K562 (cell line): ENCODE measurements around the gene EPSTI1. TPM values are rescaled to one million over a fixed set of nuclear protein-coding genes. Genes with fewer than 3 reads are reported as not detected.

Experiments used
- ATAC-seq: fragments of 200-7000 bp; cut with Tn5 transposase; 3 replicates; pipeline ENCODE4 v1.9.1; 2020; ENCODE audit warnings: moderate library complexity
- BruUV-seq: library from RNA; stranded (reverse); fragments of 400-500 nt; replicated peaks from 2 replicates; lab custom pipeline; 2021; lab: Mats Ljungman, UMichigan
- CTCF ChIA-PET: fragments of 300-600 bp; formaldehyde crosslinking; extraction: SDS; loops from one replicate; lab custom pipeline; 2021; ENCODE audit warnings: low intra/inter-chr PET ratio; lab: Yijun Ruan, JAX
- POLR2A ChIA-PET: fragments of 300-600, 350-650 bp; sonication (Branson Sonifier 250); formaldehyde crosslinking; extraction: SDS; loops from one replicate; lab custom pipeline; 2021; ENCODE audit warnings: antibody characterized with exemption, inconsistent platforms; lab: Yijun Ruan, JAX
- DNase-seq, 4 experiments: peaks; one replicate each; pipeline versions ENCODE4 v3.0.0 to v3.0.0-alpha.2; 2011 to 2018; ENCODE audit warnings: low spot score in 3 of 4, mixed read lengths in 3 of 4; ENCODE audit errors: extremely low read depth in 1 of 4
- FAIRE-seq: peaks from 2 replicates; lab custom pipeline; 2011; peaks lifted over from hg19 to GRCh38; lab: Jason Lieb, UNC
- H2AFZ ChIP-seq: 2 replicates; pipeline ENCODE4 v1.6.0; 2011; ENCODE audit warnings: low read depth, low read length, control low read depth, inconsistent platforms
- H3K27ac ChIP-seq: fragments of 200-600 bp; 3 replicates; pipeline ENCODE4 v1.8.0; 2011; ENCODE audit warnings: low read depth, mild to moderate bottlenecking, control low read depth, inconsistent platforms, low read length, moderate library complexity, mixed read lengths; ENCODE audit errors: extremely low read depth
- H3K27me3 ChIP-seq, 2 experiments: fragments of 300-600 bp in 1 of 2; 2 replicates in 1 of 2; 3 replicates in 1 of 2; pipeline versions ENCODE4 v1.6.0 to v1.8.0; 2011; ENCODE audit warnings: inconsistent platforms in 2 of 2, low read length in 2 of 2, mild to moderate bottlenecking in 1 of 2, mixed read lengths in 1 of 2, moderate library complexity in 1 of 2; ENCODE audit not compliant: control insufficient read depth in 2 of 2, insufficient read depth in 2 of 2
- H3K36me3 ChIP-seq: fragments of 300-600 bp; 3 replicates; pipeline ENCODE4 v1.8.0; 2011; ENCODE audit warnings: mild to moderate bottlenecking, low read length, inconsistent platforms; ENCODE audit not compliant: control insufficient read depth, insufficient read depth
- H3K4me1 ChIP-seq, 2 experiments: fragments of 200-600 bp in 1 of 2; replicated peaks in 1 of 2; 2 replicates in 1 of 2; 3 replicates in 1 of 2; pipeline versions ENCODE4 v1.5.1 to v1.8.0; 2011; ENCODE audit warnings: inconsistent platforms in 2 of 2, low read length in 2 of 2, mild to moderate bottlenecking in 1 of 2, mixed read lengths in 1 of 2, moderate library complexity in 1 of 2; ENCODE audit not compliant: control insufficient read depth in 2 of 2, insufficient read depth in 2 of 2
- H3K4me2 ChIP-seq: 2 replicates; pipeline ENCODE4 v1.6.1; 2011; ENCODE audit warnings: low read length, control low read depth, inconsistent platforms, mixed read lengths; ENCODE audit not compliant: insufficient read depth
- H3K4me3 ChIP-seq: fragments of 200-600 bp; sonication (generic), shearing (Covaris generic); 2 replicates; pipeline ENCODE4 v1.5.1; 2016; ENCODE audit warnings: control low read depth, inconsistent platforms
- H3K79me2 ChIP-seq: fragments of 200-600 bp; 3 replicates; pipeline ENCODE4 v1.8.0; 2011; ENCODE audit warnings: low read length, inconsistent platforms; ENCODE audit not compliant: control insufficient read depth, insufficient read depth
- H3K9ac ChIP-seq, 2 experiments: 2 replicates each; pipeline versions ENCODE4 v1.6.0 to v1.6.1; 2011; ENCODE audit warnings: low read depth in 2 of 2, low read length in 2 of 2, control low read depth in 1 of 2, inconsistent platforms in 1 of 2, mild to moderate bottlenecking in 1 of 2, mixed read lengths in 1 of 2; ENCODE audit not compliant: insufficient read depth in 1 of 2
- H3K9me1 ChIP-seq: one replicate; pipeline ENCODE4 v1.6.0; 2011; ENCODE audit warnings: inconsistent platforms, mild to moderate bottlenecking, low read length, moderate library complexity; ENCODE audit not compliant: control insufficient read depth, insufficient read depth
- H3K9me3 ChIP-seq: replicated peaks from 2 replicates; pipeline ENCODE4 v1.5.1; 2011; ENCODE audit warnings: low read depth, low read length, inconsistent platforms; ENCODE audit not compliant: control insufficient read depth, insufficient read depth
- H4K20me1 ChIP-seq: replicated peaks from 2 replicates; pipeline ENCODE4 v1.6.1; 2011; ENCODE audit warnings: low read length, inconsistent platforms, mixed read lengths; ENCODE audit not compliant: control insufficient read depth, insufficient read depth
- C11orf30 ChIP-seq: fragments of 450-650 bp; IDR thresholded peaks from 2 replicates; pipeline ENCODE4 v1.6.1; 2016; ENCODE audit warnings: low read depth, mild to moderate bottlenecking
- CREB5 ChIP-seq: fragments of 250-450 bp; sonication (Bioruptor Pico); IDR thresholded peaks from 2 replicates; pipeline ENCODE4 v1.5.0; 2020; ENCODE audit warnings: mild to moderate bottlenecking
- EGR1 ChIP-seq: fragments of 450-650 bp; conservative IDR thresholded peaks from 2 replicates; pipeline ENCODE4 v1.6.1; 2017; ENCODE audit warnings: mild to moderate bottlenecking
- EP300 ChIP-seq: IDR thresholded peaks from 2 replicates; pipeline ENCODE4 v1.6.1; 2012; ENCODE audit warnings: low read length, improper control_type of control experiment
- ETV6 ChIP-seq, 3 experiments: fragments of 150-350 bp in 1 of 3; sonication (generic) in 1 of 3; formaldehyde crosslinking in 1 of 3; IDR thresholded peaks; 2 replicates each; pipeline versions ENCODE4 v1.6.1 to v1.8.0; 2014 to 2022; ENCODE audit warnings: borderline replicate concordance in 2 of 3, low read depth in 2 of 3, antibody characterized with exemption in 1 of 3, low read length in 1 of 3, mild to moderate bottlenecking in 1 of 3, missing genetic modification reagents in 1 of 3
- MAFK ChIP-seq: IDR thresholded peaks from 2 replicates; pipeline ENCODE4 v1.6.1; 2011; ENCODE audit warnings: low read length, improper control_type of control experiment
- MCM7 ChIP-seq, 2 experiments: fragments of 450-650 bp; IDR thresholded peaks; 2 replicates each; pipeline ENCODE4 v1.6.1; 2016 to 2018
- MTF1 ChIP-seq: fragments of 250-450 bp; sonication (Bioruptor Pico); IDR thresholded peaks from 2 replicates; pipeline ENCODE4 v1.9.0; 2021; ENCODE audit warnings: moderate library complexity, mild to moderate bottlenecking, inconsistent platforms, borderline replicate concordance
- NR1H2 ChIP-seq: sonication (generic); formaldehyde crosslinking; IDR thresholded peaks from 2 replicates; pipeline ENCODE4 v1.4.0; 2020; ENCODE audit warnings: mild to moderate bottlenecking, missing genetic modification reagents
- PRDM10 ChIP-seq: fragments of 450-650 bp; IDR thresholded peaks from 2 replicates; pipeline ENCODE4 v1.6.1; 2018; ENCODE audit not compliant: partially characterized antibody
- PURB ChIP-seq: sonication (generic); formaldehyde crosslinking; IDR thresholded peaks from 2 replicates; pipeline ENCODE4 v1.9.0; 2021; ENCODE audit warnings: low read depth, mild to moderate bottlenecking, missing genetic modification reagents
- RBM39 ChIP-seq: fragments of 200-400 bp; formaldehyde crosslinking; optimal IDR thresholded peaks from 2 replicates; pipeline ENCODE3; 2018; ENCODE audit warnings: low read depth, low read length
- SMAD4 ChIP-seq: fragments of 250-450 bp; sonication (Bioruptor Pico); conservative IDR thresholded peaks from 2 replicates; pipeline ENCODE4 v1.8.0; 2021; ENCODE audit warnings: inconsistent platforms, mild to moderate bottlenecking, moderate library complexity
- ZBTB43 ChIP-seq: sonication (generic); formaldehyde crosslinking; IDR thresholded peaks from 2 replicates; pipeline ENCODE4 v1.8.0; 2023; ENCODE audit warnings: mild to moderate bottlenecking, missing genetic modification reagents
- ZFP36 ChIP-seq: fragments of 150-350 bp; IDR thresholded peaks from 2 replicates; pipeline ENCODE4 v1.6.1; 2018; ENCODE audit warnings: low read length, low read depth; ENCODE audit not compliant: partially characterized antibody
- ZNF277 ChIP-seq: fragments of 250-450 bp; sonication (Bioruptor Pico); IDR thresholded peaks from 2 replicates; pipeline ENCODE4 v1.8.0; 2022; ENCODE audit warnings: inconsistent platforms, mild to moderate bottlenecking, moderate library complexity, borderline replicate concordance
- ZNF717 ChIP-seq: fragments of 250-450 bp; sonication (Bioruptor Pico); IDR thresholded peaks from 2 replicates; pipeline ENCODE4 v1.5.0; 2021
- WGBS: fragments of 100-300 bp; shearing (Covaris generic); methylation state at CpG from one replicate; pipeline ENCODE4 v1.1.6; 2016; ENCODE audit warnings: low coverage, mixed read lengths; ENCODE audit not compliant: insufficient coverage; ENCODE audit errors: missing lambda C conversion rate; 5-methylcytosine and 5-hydroxymethylcytosine counted together
- in situ Hi-C: fragments of 300-500 bp; cut with MboI; formaldehyde crosslinking; loops from 4 replicates; pipeline ENCODE4 v1.15.0; 2018; ENCODE audit warnings: inconsistent platforms, mixed read lengths
- intact Hi-C: fragments of 100-400 bp; cut with micrococcal nuclease; formaldehyde crosslinking; loops from 2 replicates; pipeline ENCODE4 v1.14.2; 2022
- polyA plus RNA-seq, 8 experiments: library from polyadenylated mRNA; depleted of rRNA in 4 of 8; stranded (reverse) in 5 of 8; unstranded in 3 of 8; fragments of >200 nt; fragmentation: Nextera tagmentation in 2 of 8; fragmentation: Illumina TruSeq in 1 of 8; extraction: Ambion mirVana in 2 of 8; extraction: Trizol in 1 of 8; gene quantifications; 2 replicates each; pipeline versions ENCODE4 v1.2.1 to v1.2.3, GENCODE V29; 2011 to 2014; ENCODE audit warnings: inconsistent platforms in 1 of 8, missing spikeins in 1 of 8
- total RNA-seq, 7 experiments: library from RNA; depleted of rRNA in 6 of 7; stranded (reverse); fragments of >200 nt in 6 of 7; fragmentation: Illumina TruSeq in 2 of 7; extraction: Trizol in 2 of 7; gene quantifications; 2 replicates each; pipeline versions ENCODE4 v1.2.1 to v1.2.3, GENCODE V29; 2011 to 2021; ENCODE audit warnings: low replicate concordance in 1 of 7

Gene EPSTI1
- total and polyA plus RNA-seq, 9 of the 15 experiments (the other 6 are each of a cell fraction or from before 2014, with no cell fraction given): 0.18 to 1.0 TPM; not detected in 7

GRCh38 chr13:42891591-42891990 lies 100.5 kb downstream of the EPSTI1 start:
- Histone ChIP-seq H3K9me1 (no peaks in the 10 kb centered on the region), H2AFZ (no peak overlapping the region), H3K4me1 (no peaks in the 10 kb centered on the region), H3K9me3 (no peaks in the 10 kb centered on the region), H3K27me3 (no peaks in the 10 kb centered on the region), H4K20me1 (no peaks in the 10 kb centered on the region), H3K4me3 (no peak overlapping the region), H3K79me2 (no peaks in the 10 kb centered on the region), H3K36me3 (no peaks in the 10 kb centered on the region), H3K9ac (no peak overlapping the region), H3K27ac (no peak overlapping the region), H3K4me2 (no peak overlapping the region)
- DNase-seq (no peak), FAIRE-seq (no peak), ATAC-seq (no peak)
- POLR2A ChIA-PET: no interaction called here
- TF ChIP-seq MTF1 (no peak), PURB (no peak), PRDM10 (no peak), MCM7 (IDR thresholded peaks at IDR 0.05) (no peak), MAFK (no peak), ETV6 (IDR thresholded peaks at IDR 0.05; ENCODE audit: borderline replicate concordance in 1 of 2, low read depth in 2 of 2, low read length in 1 of 2) (no peak), ETV6 (CRISPR knock-in tag; IDR thresholded peaks at IDR 0.05; ENCODE audit: borderline replicate concordance) (no peak), ZFP36 (no peak), ZNF277 (CRISPR knock-in tag) (no peak), EGR1 (no peak), ZBTB43 (CRISPR knock-in tag) (no peak), RBM39 (no peak), ZNF717 (CRISPR knock-in tag) (no peak), NR1H2 (no peak), SMAD4 (CRISPR knock-in tag) (no peak), CREB5 (no peak), EP300 (no peak), C11orf30 (no peak)
- CTCF ChIA-PET: no interaction called here
- intact Hi-C loops (no loop called here), in situ Hi-C loops (no loop called here)
- no TSS peak for BruUV-seq
- 0% methylated on average over 3 of the region's 3 CpGs for WGBS
